ENCODE measurements around the gene CSMD2.

GRCh38 chr1:33624261-33624990, 540.6 kb downstream of the CSMD2 start:
- TF ChIP-seq CTCF (IDR thresholded peaks at IDR 0.05; ENCODE audit: insufficient read depth, low read length, poor library complexity, severe bottlenecking) (no peak), EZH2phosphoT487 (conservative IDR thresholded peaks at IDR 0.05; ENCODE audit: low read length) (no peak)
